HG03045 (cell line): Measurements from ENCODE around the gene PTPN12.
"Not testable (repeated sequence)": the region's sequence is repeated elsewhere in the genome, so short reads cannot be mapped to it uniquely, and the experiment has no call there.

Experiments
- ATAC-seq: cut with Tn5 transposase; IDR thresholded peaks from one replicate; pipeline ENCODE4 v1.9.1; 2021; ENCODE audit warnings: mild to moderate bottlenecking, moderate library complexity; ENCODE audit not compliant: unreplicated experiment

Gene PTPN12

DNA sequence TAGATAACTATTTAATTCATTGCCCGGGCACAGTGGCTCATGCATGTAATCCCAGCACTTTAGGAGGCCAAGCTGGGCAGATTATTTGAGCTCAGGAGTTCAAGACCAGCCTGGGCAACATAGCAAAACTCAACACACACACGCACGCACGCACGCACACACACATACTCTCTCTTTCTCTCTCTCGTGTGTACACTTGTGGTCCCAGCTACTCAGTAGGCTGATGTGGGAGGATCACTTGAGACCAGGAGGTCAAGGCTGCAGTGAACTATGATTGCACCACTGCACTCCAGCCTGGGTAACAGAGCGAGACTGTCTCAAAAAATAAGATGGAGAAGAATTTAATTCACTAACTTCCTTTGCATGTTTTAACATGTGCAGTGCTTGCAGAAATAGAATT, 38.1 kb downstream of the PTPN12 start:
- ATAC-seq, result no peak

DNA sequence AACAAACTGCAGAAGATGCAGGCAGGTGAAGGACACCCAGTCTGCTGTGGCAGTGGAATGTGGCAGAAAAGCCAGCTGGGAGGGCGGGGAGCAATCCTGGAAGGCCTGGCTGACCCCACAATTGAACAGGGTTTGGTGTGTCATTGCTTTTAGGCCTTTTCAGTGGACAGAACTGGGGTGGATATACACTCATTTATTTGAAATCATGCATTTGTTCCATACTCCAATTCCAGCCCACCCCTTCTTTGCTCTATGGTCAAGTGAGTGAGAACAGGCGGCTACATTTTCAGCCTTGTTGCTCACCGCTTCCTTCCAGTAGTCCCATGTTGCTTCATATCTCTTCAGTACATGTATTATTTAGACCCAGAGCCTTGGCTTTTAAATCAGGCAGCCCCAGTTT, 39.8 kb downstream of the PTPN12 start:
- ATAC-seq, result no peak

- no peak for ATAC-seq
Observed at GRCh38 chr7:77579797-77580196, 42.7 kb downstream of the PTPN12 start.

GRCh38 chr7:77580762-77581350, 43.8 kb downstream of the PTPN12 start:
- ATAC-seq, result no peak

DNA sequence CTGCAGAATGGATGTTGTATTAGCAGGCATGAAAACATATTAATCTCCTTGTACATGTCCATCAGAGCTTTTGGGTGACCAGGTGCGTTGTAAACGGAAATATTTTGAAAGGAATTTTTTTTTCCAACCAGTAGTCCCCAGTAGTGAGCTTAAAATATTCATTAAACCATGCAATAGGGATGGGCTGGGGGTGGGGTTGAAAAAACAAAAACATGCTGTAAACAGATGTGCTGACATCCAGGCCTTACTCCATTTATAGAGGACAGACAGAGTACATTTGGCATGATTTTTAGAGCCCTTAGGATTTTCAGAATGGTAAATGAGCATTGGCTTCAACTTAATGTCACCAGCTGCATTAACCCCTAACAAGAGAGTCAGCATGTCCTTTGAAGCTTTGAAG, 50.2 kb downstream of the PTPN12 start:
- no peak for ATAC-seq

GRCh38 chr7:77600952-77601351, 63.9 kb downstream of the PTPN12 start:
- ATAC-seq, result no peak

DNA sequence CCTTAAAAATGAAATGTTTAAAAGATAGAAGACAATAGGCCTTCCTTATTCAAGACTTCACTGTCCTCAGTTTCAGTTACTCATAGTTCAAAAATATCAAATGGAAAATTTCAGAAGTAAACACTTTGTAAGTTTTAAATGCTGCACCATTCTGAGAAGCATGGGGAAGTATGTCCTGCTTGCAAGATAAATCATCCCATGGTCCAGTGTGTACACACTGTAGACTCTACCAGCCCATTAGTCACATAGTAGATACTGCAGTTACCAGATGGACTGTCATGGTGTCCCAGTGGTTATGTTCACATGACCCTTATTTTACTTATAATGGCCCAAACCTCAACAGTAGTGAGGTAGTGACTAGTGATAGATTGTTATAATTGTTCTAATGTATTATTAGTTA, 69.5 kb downstream of the PTPN12 start:
- ATAC-seq, result no peak

DNA sequence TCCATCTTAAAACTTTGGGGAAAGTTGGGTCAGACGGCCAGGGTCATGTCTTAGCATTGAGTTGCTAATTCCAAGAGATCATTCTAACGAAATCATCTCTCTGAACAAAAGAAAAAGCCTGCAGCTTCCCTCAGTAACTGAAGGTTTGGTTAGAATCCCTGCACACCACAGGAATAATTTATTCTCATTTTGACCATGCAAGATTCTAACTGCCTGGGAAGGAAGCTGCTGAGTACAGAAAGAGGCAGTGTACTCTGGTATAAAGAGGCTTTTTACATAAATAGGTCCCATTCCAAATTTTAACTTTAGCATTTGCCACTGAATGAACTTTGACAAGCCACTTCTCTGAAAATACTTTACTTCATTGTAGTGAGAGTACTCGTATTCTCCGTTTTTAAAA, 82.2 kb downstream of the PTPN12 start:
- no peak for ATAC-seq

DNA sequence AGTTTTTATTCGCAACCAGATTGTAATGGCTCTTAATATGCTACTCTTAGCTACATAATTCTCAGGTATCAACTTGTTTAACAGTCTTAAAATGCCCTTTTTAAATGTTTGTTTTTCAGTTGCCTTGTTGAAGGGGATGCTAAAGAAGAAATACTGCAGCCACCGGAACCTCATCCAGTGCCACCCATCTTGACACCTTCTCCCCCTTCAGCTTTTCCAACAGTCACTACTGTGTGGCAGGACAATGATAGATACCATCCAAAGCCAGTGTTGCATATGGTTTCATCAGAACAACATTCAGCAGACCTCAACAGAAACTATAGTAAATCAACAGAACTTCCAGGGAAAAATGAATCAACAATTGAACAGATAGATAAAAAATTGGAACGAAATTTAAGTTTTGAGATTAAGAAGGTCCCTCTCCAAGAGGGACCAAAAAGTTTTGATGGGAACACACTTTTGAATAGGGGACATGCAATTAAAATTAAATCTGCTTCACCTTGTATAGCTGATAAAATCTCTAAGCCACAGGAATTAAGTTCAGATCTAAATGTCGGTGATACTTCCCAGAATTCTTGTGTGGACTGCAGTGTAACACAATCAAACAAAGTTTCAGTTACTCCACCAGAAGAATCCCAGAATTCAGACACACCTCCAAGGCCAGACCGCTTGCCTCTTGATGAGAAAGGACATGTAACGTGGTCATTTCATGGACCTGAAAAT, 89.7 kb downstream of the PTPN12 start:
- no peak for ATAC-seq

DNA sequence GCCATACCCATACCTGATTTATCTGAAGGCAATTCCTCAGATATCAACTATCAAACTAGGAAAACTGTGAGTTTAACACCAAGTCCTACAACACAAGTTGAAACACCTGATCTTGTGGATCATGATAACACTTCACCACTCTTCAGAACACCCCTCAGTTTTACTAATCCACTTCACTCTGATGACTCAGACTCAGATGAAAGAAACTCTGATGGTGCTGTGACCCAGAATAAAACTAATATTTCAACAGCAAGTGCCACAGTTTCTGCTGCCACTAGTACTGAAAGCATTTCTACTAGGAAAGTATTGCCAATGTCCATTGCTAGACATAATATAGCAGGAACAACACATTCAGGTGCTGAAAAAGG, 90.2 kb downstream of the PTPN12 start:
- no peak for ATAC-seq

DNA sequence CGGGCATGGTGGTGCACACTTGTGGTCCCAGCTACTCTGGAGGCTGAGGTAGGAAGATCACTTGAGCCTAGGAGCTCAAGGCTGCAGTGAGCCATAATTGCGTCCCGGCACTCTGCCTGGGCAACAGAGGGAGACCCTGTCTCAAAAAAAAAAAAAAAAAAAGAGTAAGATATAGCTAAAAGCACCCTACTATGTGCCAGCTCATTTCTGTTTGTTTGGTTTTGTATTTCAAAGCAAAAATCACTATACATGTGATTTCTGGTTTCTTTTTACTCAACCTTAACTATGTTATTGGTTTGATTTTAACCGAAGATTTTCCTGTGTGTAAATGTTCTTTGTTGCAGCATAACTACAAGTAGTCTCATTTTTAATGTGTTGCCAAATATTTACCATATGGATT, 92.7 kb downstream of the PTPN12 start:
- no peak for ATAC-seq

DNA sequence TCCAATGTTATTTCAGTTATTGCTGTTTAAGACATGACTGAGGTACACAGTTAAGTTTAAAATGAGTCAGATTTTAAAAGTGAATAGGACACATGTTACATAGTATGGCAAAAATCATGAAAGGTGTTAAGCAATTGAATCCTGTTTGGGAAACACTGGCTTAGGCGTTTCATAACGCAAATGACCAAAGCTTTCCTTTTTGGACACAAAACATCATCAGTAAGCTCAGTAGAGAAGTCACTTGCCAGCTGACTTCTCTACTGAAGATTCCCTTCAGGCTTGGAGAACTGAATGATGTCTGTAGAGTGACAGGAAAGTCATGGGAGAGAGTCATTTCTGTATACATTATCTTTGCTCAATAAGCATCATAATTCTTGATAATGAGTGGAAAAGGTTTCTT, 94.7 kb downstream of the PTPN12 start:
- no peak for ATAC-seq

- ATAC-seq, result no peak
Observed at GRCh38 chr7:77644774-77645173, 107.7 kb downstream of the PTPN12 start.

DNA sequence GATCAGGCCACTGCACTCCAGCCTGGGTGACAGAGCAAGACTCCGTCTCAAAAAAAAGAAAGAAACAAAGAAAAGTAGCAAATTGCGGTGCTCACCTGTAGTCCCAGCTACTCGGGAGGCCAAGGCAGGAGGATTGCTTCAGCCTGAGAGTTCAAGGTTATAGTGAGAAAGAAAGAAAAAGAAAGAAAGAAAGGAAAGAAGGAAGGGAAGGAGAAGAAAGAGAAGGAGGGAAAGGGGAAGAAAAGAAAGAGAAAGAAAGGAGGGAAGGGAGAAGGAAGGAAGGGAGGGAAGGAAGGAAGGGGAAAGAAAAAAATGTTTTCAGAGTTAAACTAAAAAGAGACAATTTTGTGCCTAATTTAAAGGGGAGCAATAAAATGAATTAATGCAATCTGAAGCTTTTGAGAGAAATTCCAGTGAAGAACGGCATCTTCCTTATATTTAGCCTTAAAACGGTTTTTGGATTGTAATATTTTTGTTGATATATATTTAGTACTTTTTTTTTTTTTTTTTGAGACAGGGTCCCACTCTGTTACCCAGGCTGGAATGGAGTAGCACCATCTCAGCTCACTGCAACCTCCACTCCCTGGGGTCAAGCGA, 111.7 kb downstream of the PTPN12 start:
- no peak for ATAC-seq

DNA sequence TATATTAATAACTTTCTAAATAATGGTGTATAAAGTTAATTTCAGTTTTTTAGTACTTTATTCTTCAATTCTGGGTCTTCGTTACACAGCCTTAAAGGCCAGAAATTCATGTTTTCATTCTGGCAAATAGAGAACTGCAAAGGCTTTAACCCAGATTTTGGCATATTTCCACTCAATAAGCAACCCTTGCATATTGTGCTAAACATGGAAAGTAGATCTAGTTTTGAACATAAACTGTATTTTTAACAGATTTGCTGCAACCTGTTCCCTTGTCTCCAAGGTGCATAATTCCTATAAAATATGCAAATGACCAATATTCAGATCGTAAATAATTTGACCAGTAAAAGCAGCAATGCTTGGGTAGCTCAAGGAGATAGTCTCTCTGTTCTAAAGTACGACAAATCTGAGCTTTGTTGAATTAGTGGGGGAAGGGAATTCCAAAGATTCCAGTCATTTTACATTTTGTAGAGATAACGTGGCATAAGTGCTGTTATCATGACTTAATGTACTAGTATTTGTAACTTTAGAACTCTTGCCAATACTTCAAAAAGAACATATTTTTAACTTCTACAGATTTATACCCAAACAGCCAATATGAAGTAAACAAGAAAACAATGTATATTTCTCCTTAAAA, 112.7 kb downstream of the PTPN12 start:
- no peak for ATAC-seq

DNA sequence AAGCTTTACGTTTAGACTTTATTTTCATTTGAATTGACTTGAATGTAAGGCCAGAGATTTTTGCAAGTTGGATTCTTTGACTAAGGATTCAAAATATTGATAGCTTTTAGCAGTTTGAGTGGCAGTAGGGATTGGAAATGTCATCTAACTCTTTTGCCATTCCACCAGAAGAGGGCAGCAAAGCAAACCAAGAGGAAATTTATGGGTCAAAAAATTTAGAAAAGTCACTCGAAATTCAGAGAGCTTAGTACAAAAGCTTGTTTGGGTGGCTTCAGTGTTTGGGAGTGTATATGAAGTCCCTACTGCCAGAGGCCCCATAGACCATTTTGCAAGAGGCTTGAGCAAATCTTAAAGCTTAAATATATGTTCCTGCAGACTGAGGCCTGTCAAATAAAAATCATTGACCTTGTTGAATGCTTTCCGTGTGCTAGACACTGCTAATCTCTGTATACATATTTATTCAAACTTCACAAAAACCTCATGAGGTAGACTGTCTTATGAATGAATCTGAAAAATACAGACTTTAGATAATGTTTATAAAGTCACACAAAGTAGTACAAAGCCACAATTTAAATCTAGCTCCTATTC, 114.6 kb downstream of the PTPN12 start:
- ATAC-seq, result no peak

DNA sequence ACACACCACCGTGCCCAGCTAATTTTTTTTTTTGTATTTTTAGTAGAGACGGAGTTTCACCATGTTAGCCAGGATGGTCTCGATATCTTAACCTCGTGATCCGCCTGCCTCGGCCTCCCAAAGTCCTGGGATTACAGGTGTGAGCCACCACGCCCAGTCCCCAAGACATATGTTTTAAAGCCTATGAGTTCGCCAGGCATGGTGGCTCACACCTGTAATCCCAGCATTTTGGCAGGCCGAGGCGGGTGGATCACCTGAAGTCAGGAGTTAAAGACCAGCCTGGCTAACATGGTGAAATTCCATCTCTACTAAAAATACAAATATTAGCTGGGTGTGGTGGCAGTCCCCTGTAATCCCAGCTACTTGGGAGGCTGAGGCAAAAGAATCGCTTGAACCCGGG, 115.7 kb downstream of the PTPN12 start:
- ATAC-seq, result not testable (repeated sequence)

- no peak for ATAC-seq
Observed at GRCh38 chr7:77653572-77653971, 116.5 kb downstream of the PTPN12 start.

GRCh38 chr7:77655356-77655755, 118.3 kb downstream of the PTPN12 start:
- no peak for ATAC-seq

DNA sequence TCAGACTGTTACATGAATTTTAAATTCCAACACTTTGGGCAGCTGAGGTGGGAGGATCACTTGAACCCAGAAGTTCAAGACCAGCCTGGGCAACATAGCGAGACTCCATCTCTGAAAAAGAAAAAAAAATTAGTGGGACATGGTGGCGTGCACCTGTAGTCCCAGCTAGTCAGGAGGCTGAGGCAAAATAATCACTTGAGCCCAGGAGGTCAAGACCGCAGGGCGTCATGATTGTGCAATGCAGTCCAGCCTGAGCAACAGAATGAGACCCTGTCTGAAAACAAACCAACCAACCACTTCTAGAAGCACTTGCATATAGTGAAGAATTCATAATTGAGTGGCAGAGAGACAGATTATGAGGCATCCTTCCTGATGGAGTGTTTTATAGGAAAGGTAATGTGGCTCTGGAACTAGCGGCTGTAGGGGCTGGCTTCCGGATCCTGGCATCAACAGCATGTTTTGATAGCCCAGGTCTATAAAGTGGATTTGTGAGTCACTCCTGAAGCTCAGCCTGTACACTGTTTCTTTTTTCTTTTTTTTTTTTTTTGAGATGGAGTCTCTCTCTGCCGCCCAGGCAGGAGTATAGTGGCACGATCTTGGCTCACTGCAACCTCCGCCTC, 118.9 kb downstream of the PTPN12 start:
- ATAC-seq, result no peak
